PC-3 (cell line): Measurements from ENCODE around the gene DCTN3. TPM values are rescaled to one million over a fixed set of nuclear protein-coding genes. Genes with fewer than 3 reads are reported as not detected.
"Not testable (repeated sequence)": the region's sequence is repeated elsewhere in the genome, so short reads cannot be mapped to it uniquely, and the experiment has no call there.

ENCODE experiments used
- ATAC-seq: fragments of 200-7000 bp; cut with Tn5 transposase; 2 replicates; pipeline ENCODE4 v1.9.1; 2020; ENCODE audit warnings: mild to moderate bottlenecking, moderate library complexity
- BruUV-seq: library from RNA; stranded (reverse); fragments of 400-500 nt; replicated peaks from 2 replicates; lab custom pipeline; 2021; lab: Mats Ljungman, UMichigan
- CTCF ChIA-PET: fragments of 300-600 bp; sonication (Branson Sonifier 250); formaldehyde crosslinking; loops from one replicate; lab custom pipeline; 2022; ENCODE audit warnings: antibody characterized with exemption; lab: Charles Lee
- POLR2A ChIA-PET: fragments of 300-600 bp; sonication (Branson Sonifier 250); formaldehyde crosslinking; loops from one replicate; lab custom pipeline; 2022; ENCODE audit warnings: antibody characterized with exemption; ENCODE audit not compliant: unreplicated experiment; lab: Charles Lee
- DNase-seq: peaks from one replicate; pipeline ENCODE4 v3.0.0-alpha.2; 2015
- H2AFZ ChIP-seq: fragments of 300-600 bp; sonication (generic); 2 replicates; pipeline ENCODE4 v1.6.0; 2016; ENCODE audit warnings: antibody characterized with exemption, low read length
- H3F3A ChIP-seq: fragments of 300-600 bp; sonication (generic); one replicate; pipeline ENCODE4 v1.6.0; 2017; ENCODE audit warnings: antibody characterized with exemption, low read length, control low read depth, mild to moderate bottlenecking; ENCODE audit not compliant: unreplicated experiment
- H3K27ac ChIP-seq: fragments of 300-600 bp; sonication (generic); 2 replicates; pipeline ENCODE4 v1.5.1; 2016; ENCODE audit warnings: mild to moderate bottlenecking, low read length
- H3K27me3 ChIP-seq: fragments of 300-600 bp; sonication (generic); 2 replicates; pipeline ENCODE4 v1.6.1; 2016; ENCODE audit warnings: low read length, mixed read lengths
- H3K36me3 ChIP-seq: fragments of 300-600 bp; sonication (generic); 2 replicates; pipeline ENCODE4 v1.6.1; 2016; ENCODE audit warnings: low read depth, mixed run types, low read length, mixed read lengths
- H3K4me1 ChIP-seq: fragments of 300-600 bp; sonication (generic); 2 replicates; pipeline ENCODE4 v1.5.1; 2016; ENCODE audit warnings: low read length; ENCODE audit not compliant: insufficient read depth
- H3K4me2 ChIP-seq: fragments of 300-600 bp; sonication (generic); 2 replicates; pipeline ENCODE4 v1.6.0; 2016; ENCODE audit warnings: low read length
- H3K4me3 ChIP-seq: fragments of 300-600 bp; sonication (generic); 2 replicates; pipeline ENCODE4 v1.5.1; 2016; ENCODE audit warnings: mild to moderate bottlenecking, low read length, mixed read lengths
- H3K79me2 ChIP-seq: fragments of 300-600 bp; sonication (generic); 2 replicates; pipeline ENCODE4 v1.6.1; 2017; ENCODE audit warnings: low read length, mixed read lengths
- H3K9ac ChIP-seq: fragments of 300-600 bp; sonication (generic); 2 replicates; pipeline ENCODE4 v1.6.0; 2016; ENCODE audit warnings: mild to moderate bottlenecking, low read length
- H3K9me2 ChIP-seq: fragments of 300-600 bp; sonication (generic); replicated peaks from 2 replicates; pipeline ENCODE4 v1.6.1; 2016; ENCODE audit warnings: mixed run types, low read length, mixed read lengths
- H3K9me3 ChIP-seq: fragments of 300-600 bp; sonication (generic); 2 replicates; pipeline ENCODE4 v1.6.1; 2016; ENCODE audit warnings: low read length, mixed read lengths
- H4K20me1 ChIP-seq: fragments of 300-600 bp; sonication (generic); 2 replicates; pipeline ENCODE4 v1.6.1; 2016; ENCODE audit warnings: low read length, mixed read lengths
- EZH2 ChIP-seq: fragments of 300-600 bp; sonication (generic); IDR thresholded peaks from one replicate; pipeline ENCODE4 v1.6.1; 2017; ENCODE audit warnings: antibody characterized with exemption, mild to moderate bottlenecking, low read length; ENCODE audit not compliant: unreplicated experiment
- EZH2phosphoT487 ChIP-seq: fragments of 300-600 bp; sonication (generic); IDR thresholded peaks from 2 replicates; pipeline ENCODE4 v1.6.1; 2018; ENCODE audit warnings: mild to moderate bottlenecking, antibody characterized with exemption, low read length, borderline replicate concordance
- intact Hi-C: fragments of 100-400 bp; cut with micrococcal nuclease; formaldehyde crosslinking; loops from 2 replicates; pipeline ENCODE4 v1.9.0; 2023
- total RNA-seq: library from RNA; depleted of rRNA; stranded (reverse); fragments of >200 nt; gene quantifications from 2 replicates; pipeline ENCODE4 v1.2.3, GENCODE V29; 2014
- TF ChIP-seq, protein P1 (sequence below): fragments of 300-600 bp; sonication (generic); conservative IDR thresholded peaks from 2 replicates; pipeline ENCODE4 v1.5.1; 2017; ENCODE audit warnings: antibody characterized with exemption, low read depth, mild to moderate bottlenecking, low read length

Gene DCTN3
- total RNA-seq, 1 experiment from 2014 or later, result 102 TPM

GRCh38 chr9:34644766-34645314 is 24.5 kb upstream of the DCTN3 start:
- CTCF ChIA-PET, result no interaction called here

DNA sequence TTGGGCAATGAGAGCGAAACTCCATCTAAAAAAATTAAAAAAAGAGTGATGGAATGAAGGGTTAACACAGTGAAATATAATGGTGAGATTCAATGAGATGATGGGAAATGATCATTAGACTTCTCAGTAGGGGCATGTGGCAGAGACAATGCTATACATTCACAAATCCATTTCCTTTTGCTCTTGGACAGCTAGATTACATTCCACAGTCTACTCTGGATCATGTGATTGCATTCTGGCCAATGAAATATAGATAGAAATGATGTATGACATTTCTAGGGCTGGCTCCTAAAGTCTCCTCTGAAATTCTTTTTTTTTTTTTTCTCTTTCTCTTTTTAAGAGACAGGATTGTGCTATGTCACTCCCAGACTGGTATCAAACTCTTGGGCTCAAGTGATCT is 22.4 kb upstream of the DCTN3 start:
- Histone ChIP-seq H3K79me2 (peaks cover 9% of the 10 kb centered on the region; the same call in 1 of the 2 replicates), H3K27me3 (no peaks in the 10 kb centered on the region), H4K20me1 (no peaks in the 10 kb centered on the region), H3F3A (no peaks in the 10 kb centered on the region), H3K4me2 (no peak overlapping the region), H3K36me3 (no peaks in the 10 kb centered on the region), H3K9me2 (no peaks in the 10 kb centered on the region), H3K9ac (no peak overlapping the region), H2AFZ (no peak overlapping the region), H3K4me1 (peaks cover 12% of the 10 kb centered on the region; the same call in 1 of the 2 replicates), H3K4me3 (no peak overlapping the region), H3K9me3 (no peaks in the 10 kb centered on the region), H3K27ac (no peak overlapping the region)
- ChIA-PET CTCF (no interaction called here), POLR2A (no interaction called here)
- TF ChIP-seq EZH2 (no peak), EZH2phosphoT487 (no peak)
- TF ChIP-seq, protein P1, sequence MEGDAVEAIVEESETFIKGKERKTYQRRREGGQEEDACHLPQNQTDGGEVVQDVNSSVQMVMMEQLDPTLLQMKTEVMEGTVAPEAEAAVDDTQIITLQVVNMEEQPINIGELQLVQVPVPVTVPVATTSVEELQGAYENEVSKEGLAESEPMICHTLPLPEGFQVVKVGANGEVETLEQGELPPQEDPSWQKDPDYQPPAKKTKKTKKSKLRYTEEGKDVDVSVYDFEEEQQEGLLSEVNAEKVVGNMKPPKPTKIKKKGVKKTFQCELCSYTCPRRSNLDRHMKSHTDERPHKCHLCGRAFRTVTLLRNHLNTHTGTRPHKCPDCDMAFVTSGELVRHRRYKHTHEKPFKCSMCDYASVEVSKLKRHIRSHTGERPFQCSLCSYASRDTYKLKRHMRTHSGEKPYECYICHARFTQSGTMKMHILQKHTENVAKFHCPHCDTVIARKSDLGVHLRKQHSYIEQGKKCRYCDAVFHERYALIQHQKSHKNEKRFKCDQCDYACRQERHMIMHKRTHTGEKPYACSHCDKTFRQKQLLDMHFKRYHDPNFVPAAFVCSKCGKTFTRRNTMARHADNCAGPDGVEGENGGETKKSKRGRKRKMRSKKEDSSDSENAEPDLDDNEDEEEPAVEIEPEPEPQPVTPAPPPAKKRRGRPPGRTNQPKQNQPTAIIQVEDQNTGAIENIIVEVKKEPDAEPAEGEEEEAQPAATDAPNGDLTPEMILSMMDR, result no peak
- intact Hi-C loops, result no loop called here
- no peak for DNase-seq
- BruUV-seq, result no TSS peak
- ATAC-seq, result no peak

More at GRCh38 chr9:34644766-34645314, 24.5 kb upstream of the DCTN3 start:
- Histone ChIP-seq H3K4me3 (no peak overlapping the region), H3K27me3 (no peaks in the 10 kb centered on the region), H3K79me2 (peaks cover 10% of the 10 kb centered on the region; the same call in 1 of the 2 replicates), H3K9me3 (no peaks in the 10 kb centered on the region), H3K9ac (no peak overlapping the region), H3K27ac (no peak overlapping the region), H3K36me3 (no peaks in the 10 kb centered on the region), H3K4me1 (peaks cover 12% of the 10 kb centered on the region; the same call in 1 of the 2 replicates), H3F3A (no peaks in the 10 kb centered on the region), H3K9me2 (no peaks in the 10 kb centered on the region), H2AFZ (no peak overlapping the region), H3K4me2 (no peak overlapping the region), H4K20me1 (no peaks in the 10 kb centered on the region)
- no peak for DNase-seq
- intact Hi-C loops, result no loop called here
- no peak for TF ChIP-seq EZH2phosphoT487
- TF ChIP-seq EZH2, result no peak
- TF ChIP-seq, protein P1, result no peak
- POLR2A ChIA-PET, result no interaction called here
- no TSS peak for BruUV-seq
- ATAC-seq, result no peak

GRCh38 chr9:34639322-34639721 is 19.0 kb upstream of the DCTN3 start:
- CTCF ChIA-PET, H3K4me1 ChIP-seq, DNase-seq, H3K4me3 ChIP-seq, H3K27ac ChIP-seq, H3K36me3 ChIP-seq, H3K9me3 ChIP-seq, H2AFZ ChIP-seq, H3F3A ChIP-seq, ATAC-seq, H3K9me2 ChIP-seq, H3K4me2 ChIP-seq, H3K27me3 ChIP-seq, intact Hi-C loops, POLR2A ChIA-PET, H4K20me1 ChIP-seq, BruUV-seq, H3K9ac ChIP-seq: not testable (repeated sequence)
- H3K79me2 ChIP-seq, result peaks cover 25% of the 10 kb centered on the region
